Fibroblast of villous mesenchyme (primary cell): ENCODE data around the gene MMP24. TPM values are rescaled to one million over a fixed set of nuclear protein-coding genes. Genes with fewer than 3 reads are reported as not detected.
A peak's percentile ranks its signal among the peaks of the same experiment; 100 is the strongest.
"Not testable (repeated sequence)": the region's sequence is repeated elsewhere in the genome, so short reads cannot be mapped to it uniquely, and the experiment has no call there.

Source experiments
- DNase-seq: peaks from one replicate; pipeline ENCODE4 v3.0.0-alpha.2; 2010; ENCODE audit warnings: low read depth
- H3K4me3 ChIP-seq: 2 replicates; pipeline ENCODE4 v1.5.1; 2011; ENCODE audit warnings: low read depth, mild to moderate bottlenecking, low read length
- CTCF ChIP-seq: IDR thresholded peaks from 2 replicates; pipeline ENCODE4 v1.5.1; 2012; ENCODE audit warnings: low read depth, mild to moderate bottlenecking, low read length; ENCODE audit not compliant: insufficient read depth
- total RNA-seq: library from RNA; depleted of rRNA; stranded (reverse); fragments of >200 nt; gene quantifications from 2 replicates; pipeline ENCODE4 v1.2.3, GENCODE V29; 2012

Gene MMP24
- total RNA-seq, 1 donor = 0.43 TPM

- no peak overlapping the region for H3K4me3 ChIP-seq
- peak; percentile 88 for DNase-seq
- no peak for TF ChIP-seq CTCF
Measured at GRCh38 chr20:35200267-35200666, 26.2 kb upstream of the MMP24 start.

GRCh38 chr20:35201467-35201866 is 25.0 kb upstream of the MMP24 start:
- H3K4me3 ChIP-seq, DNase-seq: not testable (repeated sequence)

- TF ChIP-seq CTCF = no peak
- no peak for DNase-seq
- no peak overlapping the region for H3K4me3 ChIP-seq
Measured at GRCh38 chr20:35206802-35207201, 19.7 kb upstream of the MMP24 start.

- no peak overlapping the region for H3K4me3 ChIP-seq
- peak; percentile 83 for TF ChIP-seq CTCF
- DNase-seq = peak; percentile 87
Measured at GRCh38 chr20:35207950-35208611, 18.4 kb upstream of the MMP24 start.

GRCh38 chr20:35215066-35215956 is 11.2 kb upstream of the MMP24 start:
- peak; percentile 76 for DNase-seq
- no peak for TF ChIP-seq CTCF
- no peak overlapping the region for H3K4me3 ChIP-seq

- no peak for DNase-seq
- no peak for TF ChIP-seq CTCF
- no peak overlapping the region for H3K4me3 ChIP-seq
Measured at GRCh38 chr20:35216541-35216940, 9.9 kb upstream of the MMP24 start.

GRCh38 chr20:35223941-35224340 is 2.5 kb upstream of the MMP24 start:
- TF ChIP-seq CTCF = no peak
- no peak for DNase-seq

More at GRCh38 chr20:35223941-35224340, 2.5 kb upstream of the MMP24 start:
- no peak overlapping the region for H3K4me3 ChIP-seq
